Breast epithelium (tissue), 4 donors: ENCODE data around the gene NRXN2. TPM values are rescaled to one million over a fixed set of nuclear protein-coding genes. Genes with fewer than 3 reads are reported as not detected.

Source experiments
- DNase-seq, 2 donors: peaks; one replicate each; pipeline ENCODE4 v3.0.0-alpha.2; 2019; ENCODE audit warnings: low spot score in 2 of 2
- H3K27ac ChIP-seq, 2 donors: fragments of 200-600 bp; sonication (generic) in 1 of 2; one replicate each; pipeline ENCODE4 v1.5.1; 2016 to 2019; ENCODE audit warnings: mild to moderate bottlenecking in 1 of 2
- H3K27me3 ChIP-seq, 2 donors: fragments of 200-600 bp; sonication (generic) in 1 of 2; one replicate each; pipeline versions ENCODE4 v1.5.1 to v1.6.0; 2017 to 2019; ENCODE audit warnings: control low read depth in 1 of 2, mild to moderate bottlenecking in 1 of 2
- H3K36me3 ChIP-seq: fragments of 200-600 bp; one replicate; pipeline ENCODE4 v1.5.1; 2019
- H3K4me1 ChIP-seq, 2 donors: fragments of 200-600 bp; sonication (generic); one replicate each; pipeline ENCODE4 v1.5.1; 2016 to 2019; ENCODE audit warnings: control low read depth in 1 of 2
- H3K4me3 ChIP-seq, 3 donors: fragments of 200-600 bp; sonication (generic); 1 replicate in 2 of 3; 2 replicates in 1 of 3; pipeline ENCODE4 v1.5.1; 2016 to 2019; ENCODE audit warnings: mild to moderate bottlenecking in 3 of 3, moderate library complexity in 2 of 3
- H3K9me3 ChIP-seq, 2 donors: fragments of 200-600 bp; sonication (generic) in 1 of 2; one replicate each; pipeline ENCODE4 v1.5.1; 2016 to 2019; ENCODE audit warnings: control low read depth in 1 of 2
- CTCF ChIP-seq, 3 donors: fragments of 450-650 bp; IDR thresholded peaks; one replicate each; pipeline ENCODE4 v1.5.1; 2016 to 2017; ENCODE audit warnings: antibody characterized with exemption in 3 of 3, mild to moderate bottlenecking in 3 of 3, moderate library complexity in 3 of 3
- POLR2A ChIP-seq: fragments of 450-650 bp; IDR thresholded peaks from one replicate; pipeline ENCODE4 v1.6.1; 2016; ENCODE audit warnings: antibody characterized with exemption, mild to moderate bottlenecking, moderate library complexity
- POLR2AphosphoS5 ChIP-seq, 3 donors: sonication (generic); formaldehyde crosslinking; IDR thresholded peaks; one replicate each; pipeline ENCODE4 v1.6.1; 2017; ENCODE audit warnings: antibody characterized with exemption in 3 of 3
- intact Hi-C: fragments of 100-400 bp; cut with DNase I; formaldehyde crosslinking; loops from one replicate; pipeline ENCODE4 v1.15.1; 2023; ENCODE audit warnings: low total_unique reads
- total RNA-seq, 3 donors: library from RNA; depleted of rRNA; stranded (reverse); fragments of >200 nt; gene quantifications; one replicate each; pipeline ENCODE4 v1.1.0, GENCODE V29; 2016

NRXN2 gene
- total RNA-seq, 3 donors from 2014 or later: 1.8 to 4.3 (median 3.5) TPM

GRCh38 chr11:64768300-64768694 lies 45.3 kb upstream of the NRXN2 start:
- H3K4me3 ChIP-seq: no peak overlapping the region
- peak overlapping the region; percentile 60 to 76 for H3K27ac ChIP-seq
- H3K27me3 ChIP-seq: no peaks in the 10 kb centered on the region
- no peaks in the 10 kb centered on the region for H3K9me3 ChIP-seq
- DNase-seq: no peak
- intact Hi-C loops: no loop called here
- TF ChIP-seq POLR2A: no peak
- TF ChIP-seq CTCF (IDR thresholded peaks at IDR 0.05): no peak
- no peak for TF ChIP-seq POLR2AphosphoS5 (IDR thresholded peaks at IDR 0.05)
- peaks cover 41% of the 10 kb centered on the region for H3K36me3 ChIP-seq
- peaks cover 6 to 7% of the 10 kb centered on the region in 2 donors for H3K4me1 ChIP-seq

GRCh38 chr11:64767344-64768299 lies 44.6 kb upstream of the NRXN2 start:
- Histone ChIP-seq H3K36me3 (peaks cover 41% of the 10 kb centered on the region), H3K9me3 (no peaks in the 10 kb centered on the region), H3K4me1 (peaks cover 6 to 10% of the 10 kb centered on the region in 2 donors), H3K4me3 (no peak overlapping the region), H3K27me3 (no peaks in the 10 kb centered on the region), H3K27ac (peak overlapping the region; percentile 60 to 76)
- intact Hi-C loops: no loop called here
- DNase-seq: peak; percentile 63 to 70
- no peak for TF ChIP-seq POLR2AphosphoS5 (IDR thresholded peaks at IDR 0.05)
- TF ChIP-seq CTCF (IDR thresholded peaks at IDR 0.05): peak; percentile 40 to 69 (median 68)

- intact Hi-C loops: no loop called here
- no peak overlapping the region for H3K4me3 ChIP-seq
- no peaks in the 10 kb centered on the region for H3K9me3 ChIP-seq
- H3K36me3 ChIP-seq: peaks cover 41% of the 10 kb centered on the region
- DNase-seq: peak in 1 of 2 donors; percentile 34
- H3K27ac ChIP-seq: peak overlapping the region; percentile 60 to 76
- no peaks in the 10 kb centered on the region for H3K27me3 ChIP-seq
- TF ChIP-seq CTCF (IDR thresholded peaks at IDR 0.05) (no peak), POLR2A (no peak), POLR2AphosphoS5 (IDR thresholded peaks at IDR 0.05) (no peak)
- H3K4me1 ChIP-seq: peaks cover 6 to 10% of the 10 kb centered on the region in 2 donors
Measured at GRCh38 chr11:64766881-64767280, 43.9 kb upstream of the NRXN2 start.

- H3K9me3 ChIP-seq: no peaks in the 10 kb centered on the region
- H3K27ac ChIP-seq: peak overlapping the region in 1 of 2 donors; percentile 43
- TF ChIP-seq CTCF (IDR thresholded peaks at IDR 0.05): no peak
- TF ChIP-seq POLR2AphosphoS5 (IDR thresholded peaks at IDR 0.05): no peak
- no peak for TF ChIP-seq POLR2A
- H3K36me3 ChIP-seq: peaks cover 41% of the 10 kb centered on the region
- intact Hi-C loops: no loop called here
- DNase-seq: peak in 1 of 2 donors; percentile 49
- H3K27me3 ChIP-seq: no peaks in the 10 kb centered on the region
- H3K4me1 ChIP-seq: peaks cover 6 to 10% of the 10 kb centered on the region in 2 donors
- H3K4me3 ChIP-seq: no peak overlapping the region
Measured at GRCh38 chr11:64765851-64766665, 43.1 kb upstream of the NRXN2 start.
